Right atrium auricular region (tissue), 2 donors: ENCODE measurements around the gene ASCL2. TPM values are rescaled to one million over a fixed set of nuclear protein-coding genes. Genes with fewer than 3 reads are reported as not detected.

Source experiments
- DNase-seq: peaks from one replicate; pipeline ENCODE4 v3.0.0-alpha.2; 2019; ENCODE audit warnings: low spot score
- H3K27ac ChIP-seq, 2 donors: fragments of 200-600 bp; sonication (generic); 1 replicate in 1 of 2; 2 replicates in 1 of 2; pipeline ENCODE4 v1.5.1; 2016 to 2019
- H3K27me3 ChIP-seq, 2 donors: fragments of 200-600 bp; sonication (generic); one replicate each; pipeline versions ENCODE4 v1.5.1 to v1.6.0; 2017 to 2019
- H3K36me3 ChIP-seq: fragments of 200-600 bp; sonication (generic); one replicate; pipeline ENCODE4 v1.5.1; 2016
- H3K4me1 ChIP-seq, 2 donors: fragments of 200-600 bp; sonication (generic); one replicate each; pipeline versions ENCODE4 v1.5.1 to v1.6.0; 2017 to 2019
- H3K4me3 ChIP-seq, 2 donors: fragments of 200-600 bp; sonication (generic); 1 replicate in 1 of 2; 2 replicates in 1 of 2; pipeline ENCODE4 v1.5.1; 2017 to 2019; ENCODE audit warnings: mild to moderate bottlenecking in 1 of 2, moderate library complexity in 1 of 2
- H3K9me3 ChIP-seq, 2 donors: fragments of 200-600 bp; sonication (generic); one replicate each; pipeline ENCODE4 v1.5.1; 2019
- CTCF ChIP-seq, 2 donors: fragments of 200-600 bp; sonication (generic); IDR thresholded peaks; one replicate each; pipeline ENCODE4 v1.5.1; 2019; ENCODE audit warnings: antibody characterized with exemption in 2 of 2
- total RNA-seq, 2 donors: library from RNA; depleted of rRNA; stranded (reverse); fragments of >200 nt; gene quantifications; one replicate each; pipeline ENCODE4 v1.1.0, GENCODE V29; 2016

ASCL2 gene
- under 1 TPM in 1 of 2 donors, not detected in 1; 0.51 TPM for total RNA-seq

GRCh38 chr11:2270322-2271076, at the start of gene ASCL2:
Gene ASCL2, minus strand, starts transcription at chr11:2270588. Its CDS starts 256 bp downstream, at chr11:2270332.
- Histone ChIP-seq H3K4me1 (peaks cover 0 to 31% of the 10 kb centered on the region in 2 donors), H3K27ac (no peak within 1 kb of the TSS), H3K4me3 (peak within 1 kb of the TSS; percentile 36 to 52), H3K36me3 (no peaks in the 10 kb centered on the region), H3K27me3 (peaks cover 9 to 30% of the 10 kb centered on the region in 2 donors), H3K9me3 (no peaks in the 10 kb centered on the region)
- TF ChIP-seq CTCF (IDR thresholded peaks at IDR 0.05) = no peak
- DNase-seq = peak; percentile 42

- H3K27me3 ChIP-seq = no peaks in the 10 kb centered on the region
- H3K4me3 ChIP-seq = no peak overlapping the region
- no peak overlapping the region for H3K27ac ChIP-seq
- no peaks in the 10 kb centered on the region for H3K9me3 ChIP-seq
- no peak for DNase-seq
- no peaks in the 10 kb centered on the region for H3K36me3 ChIP-seq
- H3K4me1 ChIP-seq = peaks cover 0 to 11% of the 10 kb centered on the region in 2 donors
- TF ChIP-seq CTCF (IDR thresholded peaks at IDR 0.05) = no peak
Measured at GRCh38 chr11:2319791-2320472, 49.5 kb upstream of the ASCL2 start.

- Histone ChIP-seq H3K9me3 (no peaks in the 10 kb centered on the region), H3K27me3 (no peaks in the 10 kb centered on the region), H3K4me3 (no peak overlapping the region), H3K27ac (no peak overlapping the region), H3K4me1 (peaks cover 0 to 23% of the 10 kb centered on the region in 2 donors), H3K36me3 (no peaks in the 10 kb centered on the region)
- no peak for TF ChIP-seq CTCF (IDR thresholded peaks at IDR 0.05)
- no peak for DNase-seq
Measured at GRCh38 chr11:2318707-2319106, 48.3 kb upstream of the ASCL2 start.

- peaks cover 0 to 27% of the 10 kb centered on the region in 2 donors for H3K4me1 ChIP-seq
- no peaks in the 10 kb centered on the region for H3K27me3 ChIP-seq
- DNase-seq = no peak
- H3K4me3 ChIP-seq = no peak overlapping the region
- TF ChIP-seq CTCF (IDR thresholded peaks at IDR 0.05) = no peak
- no peaks in the 10 kb centered on the region for H3K36me3 ChIP-seq
- H3K27ac ChIP-seq = no peak overlapping the region
- H3K9me3 ChIP-seq = no peaks in the 10 kb centered on the region
Measured at GRCh38 chr11:2318123-2318522, 47.7 kb upstream of the ASCL2 start.

GRCh38 chr11:2317354-2318050, 47.1 kb upstream of the ASCL2 start:
- no peaks in the 10 kb centered on the region for H3K36me3 ChIP-seq
- H3K27me3 ChIP-seq = no peaks in the 10 kb centered on the region
- DNase-seq = no peak
- no peak overlapping the region for H3K4me3 ChIP-seq
- no peak overlapping the region for H3K27ac ChIP-seq
- H3K4me1 ChIP-seq = peaks cover 0 to 31% of the 10 kb centered on the region in 2 donors
- no peaks in the 10 kb centered on the region for H3K9me3 ChIP-seq
- no peak for TF ChIP-seq CTCF (IDR thresholded peaks at IDR 0.05)
